Measurements from ENCODE around the gene ACSM2B. TPM values are rescaled to one million over a fixed set of nuclear protein-coding genes. Genes with fewer than 3 reads are reported as not detected.
A peak's percentile ranks its signal among the peaks of the same experiment; 100 is the strongest.
"Not testable (repeated sequence)": the region's sequence is repeated elsewhere in the genome, so short reads cannot be mapped to it uniquely, and the experiment has no call there.

The ACSM2B gene
- total and polyA plus RNA-seq, 8 donors, result 0.58 to 1.8 (median 0.90) TPM; not detected in 2

DNA sequence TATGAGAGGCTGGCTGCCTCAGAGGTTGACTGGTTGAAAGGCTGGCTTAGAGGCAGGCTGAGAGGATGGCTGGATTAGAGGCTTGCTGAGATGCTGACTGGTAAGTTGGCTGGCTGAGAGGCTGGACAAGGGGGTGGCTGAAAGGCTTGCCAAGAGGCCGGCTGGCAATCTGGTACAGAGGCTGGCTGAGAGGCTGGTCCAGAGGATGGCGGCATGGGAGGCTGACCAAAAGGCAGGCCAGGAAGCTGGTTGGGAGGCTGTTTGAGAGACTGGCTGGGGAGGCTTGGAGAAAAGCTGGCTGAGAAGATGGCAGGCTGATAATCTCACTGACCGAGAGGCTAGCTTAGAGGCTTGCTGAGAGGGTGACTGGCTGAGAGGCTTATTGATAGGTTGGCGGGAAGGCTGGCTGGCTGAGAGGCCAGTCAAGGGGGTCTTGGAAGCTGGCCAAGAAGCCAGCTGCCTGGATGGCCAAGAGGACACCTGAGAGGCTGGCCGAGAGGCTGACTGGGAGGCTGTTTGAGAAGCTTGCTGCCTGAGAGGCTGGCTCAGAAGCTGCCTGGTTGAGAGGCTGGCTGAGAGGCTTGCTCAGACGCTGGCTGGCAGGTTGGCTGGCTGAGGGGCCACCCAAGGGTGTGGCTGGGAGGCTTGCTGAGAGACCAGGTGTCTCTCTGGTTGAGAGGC lies 34.2 kb upstream of the ACSM2B start:
- TF ChIP-seq, protein P1, sequence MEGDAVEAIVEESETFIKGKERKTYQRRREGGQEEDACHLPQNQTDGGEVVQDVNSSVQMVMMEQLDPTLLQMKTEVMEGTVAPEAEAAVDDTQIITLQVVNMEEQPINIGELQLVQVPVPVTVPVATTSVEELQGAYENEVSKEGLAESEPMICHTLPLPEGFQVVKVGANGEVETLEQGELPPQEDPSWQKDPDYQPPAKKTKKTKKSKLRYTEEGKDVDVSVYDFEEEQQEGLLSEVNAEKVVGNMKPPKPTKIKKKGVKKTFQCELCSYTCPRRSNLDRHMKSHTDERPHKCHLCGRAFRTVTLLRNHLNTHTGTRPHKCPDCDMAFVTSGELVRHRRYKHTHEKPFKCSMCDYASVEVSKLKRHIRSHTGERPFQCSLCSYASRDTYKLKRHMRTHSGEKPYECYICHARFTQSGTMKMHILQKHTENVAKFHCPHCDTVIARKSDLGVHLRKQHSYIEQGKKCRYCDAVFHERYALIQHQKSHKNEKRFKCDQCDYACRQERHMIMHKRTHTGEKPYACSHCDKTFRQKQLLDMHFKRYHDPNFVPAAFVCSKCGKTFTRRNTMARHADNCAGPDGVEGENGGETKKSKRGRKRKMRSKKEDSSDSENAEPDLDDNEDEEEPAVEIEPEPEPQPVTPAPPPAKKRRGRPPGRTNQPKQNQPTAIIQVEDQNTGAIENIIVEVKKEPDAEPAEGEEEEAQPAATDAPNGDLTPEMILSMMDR (IDR thresholded peaks at IDR 0.05), result no peak
- intact Hi-C loops (cut with DNase I), result no loop called here
- peak; percentile 12 for ATAC-seq
- peaks cover 2 to 4% of the 10 kb centered on the region in 2 donors for H3K4me1 ChIP-seq
- no peak overlapping the region for H3K27ac ChIP-seq
- H3K27me3 ChIP-seq, result no peaks in the 10 kb centered on the region
- H3K9me3 ChIP-seq, result no peaks in the 10 kb centered on the region
- DNase-seq, result peak in 2 of 4 donors; percentile 71 to 82
- H3K4me3 ChIP-seq, result no peak overlapping the region
- no peaks in the 10 kb centered on the region for H3K36me3 ChIP-seq

- peak; percentile 85 for ATAC-seq
- DNase-seq; H3K27ac ChIP-seq; H3K27me3 ChIP-seq; H3K36me3 ChIP-seq; H3K4me3 ChIP-seq; H3K9me3 ChIP-seq; intact Hi-C loops (cut with DNase I); H3K4me1 ChIP-seq: not testable (repeated sequence)
- TF ChIP-seq, protein P1 (IDR thresholded peaks at IDR 0.05), result peak in 1 of 2 donors; percentile 18
These were observed 26.0 kb upstream of the ACSM2B start for GRCh38 chr16:20602205-20602604.

DNA sequence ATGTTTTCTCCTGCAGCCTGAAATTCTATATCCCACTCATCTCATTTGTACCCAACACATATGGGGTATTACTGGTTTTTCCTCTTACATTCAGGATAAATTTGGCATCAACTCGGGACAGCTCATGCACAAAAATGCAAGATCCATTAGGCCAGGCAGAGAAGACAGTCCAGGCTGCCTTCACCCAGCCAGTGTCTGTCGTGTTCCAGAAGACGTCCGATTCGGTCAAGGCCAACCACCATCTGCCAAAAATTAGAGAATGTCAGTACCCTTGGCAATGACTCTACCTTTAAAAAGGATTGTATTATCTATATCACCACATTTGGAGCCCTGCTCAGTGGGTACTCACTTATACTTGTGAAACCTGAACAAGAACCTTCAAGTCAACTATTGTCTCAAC lies 23.3 kb upstream of the ACSM2B start:
- H3K4me3 ChIP-seq; H3K36me3 ChIP-seq; H3K27ac ChIP-seq; H3K27me3 ChIP-seq; intact Hi-C loops (cut with DNase I); H3K9me3 ChIP-seq; DNase-seq; ATAC-seq; H3K4me1 ChIP-seq: not testable (repeated sequence)

GRCh38 chr16:20598832-20599469 lies 22.8 kb upstream of the ACSM2B start:
- H3K4me3 ChIP-seq, result no peak overlapping the region
- TF ChIP-seq, protein P1 (IDR thresholded peaks at IDR 0.05), result no peak
- ATAC-seq, result no peak
- no peak overlapping the region for H3K27ac ChIP-seq
- H3K9me3 ChIP-seq, result no peaks in the 10 kb centered on the region
- no peaks in the 10 kb centered on the region for H3K36me3 ChIP-seq
- H3K4me1 ChIP-seq, result no peaks in the 10 kb centered on the region
- intact Hi-C loops (cut with DNase I), result no loop called here
- no peak for DNase-seq
- H3K27me3 ChIP-seq, result no peaks in the 10 kb centered on the region

DNA sequence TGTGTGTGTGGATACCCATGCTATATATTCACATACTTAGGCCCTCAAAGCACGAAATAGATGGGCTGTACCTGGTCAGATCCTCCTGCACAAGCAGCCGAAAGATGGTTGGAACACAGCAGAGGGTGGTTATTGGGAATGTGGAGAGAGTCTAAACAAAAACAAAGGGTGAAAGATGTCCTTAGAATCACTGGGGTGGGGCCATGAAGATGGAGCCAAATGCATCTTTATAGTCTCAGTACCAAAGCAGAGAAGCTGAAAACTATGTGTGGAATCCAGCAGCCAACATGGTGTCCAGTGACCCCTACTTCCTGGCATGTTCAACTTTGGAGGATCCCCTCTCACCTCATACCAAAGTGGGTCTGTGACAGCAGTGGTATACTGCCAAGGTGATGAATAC lies 19.5 kb upstream of the ACSM2B start:
- H3K4me1 ChIP-seq; H3K27me3 ChIP-seq; ATAC-seq; H3K4me3 ChIP-seq; H3K9me3 ChIP-seq; DNase-seq; intact Hi-C loops (cut with DNase I); H3K27ac ChIP-seq; H3K36me3 ChIP-seq: not testable (repeated sequence)

- DNase-seq; H3K4me3 ChIP-seq; H3K27ac ChIP-seq; H3K9me3 ChIP-seq; ATAC-seq; intact Hi-C loops (cut with DNase I); H3K36me3 ChIP-seq; H3K4me1 ChIP-seq; H3K27me3 ChIP-seq: not testable (repeated sequence)
These were observed 18.9 kb upstream of the ACSM2B start for GRCh38 chr16:20595068-20595467.

- intact Hi-C loops (cut with DNase I); H3K27ac ChIP-seq; H3K9me3 ChIP-seq; H3K4me1 ChIP-seq; H3K27me3 ChIP-seq; ATAC-seq; H3K36me3 ChIP-seq; DNase-seq; H3K4me3 ChIP-seq: not testable (repeated sequence)
These were observed 16.6 kb upstream of the ACSM2B start for GRCh38 chr16:20592780-20593179.

GRCh38 chr16:20589486-20589885 lies 13.3 kb upstream of the ACSM2B start:
- H3K27me3 ChIP-seq; DNase-seq; H3K36me3 ChIP-seq; H3K27ac ChIP-seq; H3K4me3 ChIP-seq; H3K9me3 ChIP-seq; intact Hi-C loops (cut with DNase I); ATAC-seq; H3K4me1 ChIP-seq: not testable (repeated sequence)

GRCh38 chr16:20587645-20588074 lies 11.5 kb upstream of the ACSM2B start:
- DNase-seq; H3K36me3 ChIP-seq; H3K9me3 ChIP-seq; H3K4me3 ChIP-seq; H3K4me1 ChIP-seq; intact Hi-C loops (cut with DNase I); H3K27ac ChIP-seq; H3K27me3 ChIP-seq: not testable (repeated sequence)
- peak; percentile 61 for ATAC-seq

GRCh38 chr16:20586716-20587115 lies 10.5 kb upstream of the ACSM2B start:
- DNase-seq; H3K27me3 ChIP-seq; H3K9me3 ChIP-seq; ATAC-seq; H3K4me1 ChIP-seq; H3K27ac ChIP-seq; H3K36me3 ChIP-seq; H3K4me3 ChIP-seq; intact Hi-C loops (cut with DNase I): not testable (repeated sequence)

Data from left lung (tissue), 10 donors.